KMS-11 (cell line): Measurements from ENCODE around the gene UTY.
"Not testable (repeated sequence)": the region's sequence is repeated elsewhere in the genome, so short reads cannot be mapped to it uniquely, and the experiment has no call there.

Experiments
- H2AFZ ChIP-seq: fragments of 200-600 bp; sonication (generic); 2 replicates; pipeline ENCODE4 v1.6.1; 2016; ENCODE audit warnings: antibody characterized with exemption, mixed run types, low read depth
- H3K27ac ChIP-seq: fragments of 200-600 bp; sonication (generic); 2 replicates; pipeline ENCODE4 v1.6.1; 2016; ENCODE audit warnings: mild to moderate bottlenecking, mixed run types
- H3K27me3 ChIP-seq: fragments of 200-600 bp; sonication (generic); 2 replicates; pipeline ENCODE4 v1.6.1; 2017; ENCODE audit warnings: mild to moderate bottlenecking, low read depth, mixed run types, moderate library complexity; ENCODE audit not compliant: insufficient read depth
- H3K36me3 ChIP-seq: fragments of 200-600 bp; sonication (generic); 2 replicates; pipeline ENCODE4 v1.6.1; 2017; ENCODE audit warnings: mild to moderate bottlenecking, mixed run types; ENCODE audit not compliant: insufficient read depth
- H3K4me1 ChIP-seq: fragments of 200-600 bp; sonication (generic); 2 replicates; pipeline ENCODE4 v1.6.1; 2016; ENCODE audit warnings: mild to moderate bottlenecking, low read depth, mixed run types; ENCODE audit not compliant: poor library complexity, severe bottlenecking
- H3K4me2 ChIP-seq: fragments of 200-600 bp; sonication (generic); 2 replicates; pipeline ENCODE4 v1.7.0; 2016; ENCODE audit warnings: mild to moderate bottlenecking, mixed run types
- H3K4me3 ChIP-seq: fragments of 200-600 bp; sonication (generic); IDR thresholded peaks from 2 replicates; pipeline ENCODE4 v1.6.1; 2017; ENCODE audit warnings: low read depth, low read length, mixed read lengths; ENCODE audit not compliant: insufficient read depth
- H3K79me2 ChIP-seq: fragments of 200-600 bp; sonication (generic); 2 replicates; pipeline ENCODE4 v1.6.1; 2016; ENCODE audit warnings: low read depth, mixed run types; ENCODE audit not compliant: insufficient read depth
- H3K9ac ChIP-seq: fragments of 200-600 bp; sonication (generic); 2 replicates; pipeline ENCODE4 v1.6.1; 2016; ENCODE audit warnings: mild to moderate bottlenecking, mixed run types
- H4K20me1 ChIP-seq: fragments of 200-600 bp; sonication (generic); 2 replicates; pipeline ENCODE4 v1.6.1; 2016; ENCODE audit warnings: mild to moderate bottlenecking, mixed run types; ENCODE audit not compliant: insufficient read depth
- CTCF ChIP-seq: fragments of 200-600 bp; sonication (generic); conservative IDR thresholded peaks from 2 replicates; pipeline ENCODE4 v1.6.1; 2017; ENCODE audit warnings: low read depth, mild to moderate bottlenecking, antibody characterized with exemption, low read length, moderate library complexity, mixed read lengths

UTY gene

GRCh38 chrY:13299411-13299810 is 180.4 kb downstream of the UTY start:
- Histone ChIP-seq H3K4me1 (no peaks in the 10 kb centered on the region), H3K4me2 (no peak overlapping the region), H3K27me3 (no peaks in the 10 kb centered on the region), H3K79me2 (no peaks in the 10 kb centered on the region), H3K9ac (no peak overlapping the region), H3K36me3 (no peaks in the 10 kb centered on the region), H4K20me1 (no peaks in the 10 kb centered on the region), H2AFZ (no peak overlapping the region), H3K4me3 (no peak overlapping the region), H3K27ac (no peak overlapping the region)
- TF ChIP-seq CTCF = no peak

- no peak overlapping the region for H3K4me2 ChIP-seq
- H3K4me1 ChIP-seq = no peaks in the 10 kb centered on the region
- H3K27me3 ChIP-seq = no peaks in the 10 kb centered on the region
- no peaks in the 10 kb centered on the region for H4K20me1 ChIP-seq
- TF ChIP-seq CTCF = no peak
- H3K4me3 ChIP-seq = no peak overlapping the region
- H3K79me2 ChIP-seq = no peaks in the 10 kb centered on the region
- no peaks in the 10 kb centered on the region for H3K36me3 ChIP-seq
- H3K27ac ChIP-seq = no peak overlapping the region
- H2AFZ ChIP-seq = no peak overlapping the region
- no peak overlapping the region for H3K9ac ChIP-seq
Observed at GRCh38 chrY:13296176-13296890, 183.5 kb downstream of the UTY start.

- Histone ChIP-seq H3K27me3 (no peaks in the 10 kb centered on the region), H3K4me1 (no peaks in the 10 kb centered on the region), H3K9ac (no peak overlapping the region), H3K4me2 (no peak overlapping the region), H3K4me3 (no peak overlapping the region), H4K20me1 (no peaks in the 10 kb centered on the region), H3K27ac (no peak overlapping the region), H2AFZ (no peak overlapping the region), H3K36me3 (no peaks in the 10 kb centered on the region), H3K79me2 (no peaks in the 10 kb centered on the region)
- TF ChIP-seq CTCF = no peak
Observed at GRCh38 chrY:13295026-13295425, 184.8 kb downstream of the UTY start.

GRCh38 chrY:13291199-13291598 is 188.6 kb downstream of the UTY start:
- no peak for TF ChIP-seq CTCF
- H3K4me2 ChIP-seq = no peak overlapping the region
- no peaks in the 10 kb centered on the region for H4K20me1 ChIP-seq
- H3K36me3 ChIP-seq = no peaks in the 10 kb centered on the region
- no peak overlapping the region for H2AFZ ChIP-seq
- H3K4me1 ChIP-seq = no peaks in the 10 kb centered on the region
- no peaks in the 10 kb centered on the region for H3K79me2 ChIP-seq
- H3K27ac ChIP-seq = no peak overlapping the region
- H3K9ac ChIP-seq = no peak overlapping the region
- H3K27me3 ChIP-seq = no peaks in the 10 kb centered on the region
- no peak overlapping the region for H3K4me3 ChIP-seq

- not testable (repeated sequence) for H2AFZ ChIP-seq, H3K4me3 ChIP-seq, H3K36me3 ChIP-seq, H3K27me3 ChIP-seq, H4K20me1 ChIP-seq, H3K4me1 ChIP-seq, H3K4me2 ChIP-seq, H3K9ac ChIP-seq, H3K27ac ChIP-seq, H3K79me2 ChIP-seq
Observed at GRCh38 chrY:13282151-13283054, 197.4 kb downstream of the UTY start.
